RWPE1 (cell line): Measurements from ENCODE around the gene GAD1.

Experiments
- CTCF ChIA-PET: fragments of 350-600 bp; sonication (Branson Sonifier 250); formaldehyde crosslinking; extraction: SDS; loops from one replicate; lab custom pipeline; 2021; lab: Yijun Ruan, JAX
- POLR2A ChIA-PET: fragments of 400-600 bp; formaldehyde crosslinking; extraction: SDS; loops from one replicate; lab custom pipeline; 2020; ENCODE audit warnings: antibody characterized with exemption; ENCODE audit not compliant: low non-redundant PET; lab: Yijun Ruan, JAX
- DNase-seq: peaks from one replicate; pipeline ENCODE4 v3.0.0; 2012; ENCODE audit warnings: low spot score
- H3K27ac ChIP-seq: fragments of 450-650 bp; 2 replicates; pipeline ENCODE4 v1.5.1; 2017
- TF ChIP-seq, protein P1 (sequence below): fragments of 450-650 bp; conservative IDR thresholded peaks from 2 replicates; pipeline ENCODE4 v1.5.1; 2017; ENCODE audit warnings: low read depth, mild to moderate bottlenecking

GAD1 gene

DNA sequence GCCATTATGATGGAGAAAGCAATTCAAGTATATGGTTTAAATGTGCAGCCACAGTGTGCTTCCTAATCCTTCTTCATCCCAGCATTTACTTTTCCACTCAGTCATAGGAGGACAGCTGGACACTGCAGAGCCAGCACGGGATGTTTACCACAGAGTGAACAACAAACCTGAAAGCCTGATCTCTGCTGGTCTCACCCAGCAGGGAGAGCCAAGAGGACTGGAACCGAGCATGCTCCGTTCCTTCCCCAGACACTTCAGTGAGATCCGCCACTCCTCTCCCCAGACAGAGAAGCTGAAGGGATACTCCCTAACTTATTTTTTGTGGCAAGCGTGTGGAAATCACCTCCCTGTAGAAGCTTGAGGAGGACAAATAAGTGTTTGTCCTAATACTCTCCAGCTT is 89.2 kb downstream of the GAD1 start:
- TF ChIP-seq, protein P1, sequence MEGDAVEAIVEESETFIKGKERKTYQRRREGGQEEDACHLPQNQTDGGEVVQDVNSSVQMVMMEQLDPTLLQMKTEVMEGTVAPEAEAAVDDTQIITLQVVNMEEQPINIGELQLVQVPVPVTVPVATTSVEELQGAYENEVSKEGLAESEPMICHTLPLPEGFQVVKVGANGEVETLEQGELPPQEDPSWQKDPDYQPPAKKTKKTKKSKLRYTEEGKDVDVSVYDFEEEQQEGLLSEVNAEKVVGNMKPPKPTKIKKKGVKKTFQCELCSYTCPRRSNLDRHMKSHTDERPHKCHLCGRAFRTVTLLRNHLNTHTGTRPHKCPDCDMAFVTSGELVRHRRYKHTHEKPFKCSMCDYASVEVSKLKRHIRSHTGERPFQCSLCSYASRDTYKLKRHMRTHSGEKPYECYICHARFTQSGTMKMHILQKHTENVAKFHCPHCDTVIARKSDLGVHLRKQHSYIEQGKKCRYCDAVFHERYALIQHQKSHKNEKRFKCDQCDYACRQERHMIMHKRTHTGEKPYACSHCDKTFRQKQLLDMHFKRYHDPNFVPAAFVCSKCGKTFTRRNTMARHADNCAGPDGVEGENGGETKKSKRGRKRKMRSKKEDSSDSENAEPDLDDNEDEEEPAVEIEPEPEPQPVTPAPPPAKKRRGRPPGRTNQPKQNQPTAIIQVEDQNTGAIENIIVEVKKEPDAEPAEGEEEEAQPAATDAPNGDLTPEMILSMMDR = no peak
- ChIA-PET CTCF (interaction anchor here (0.5 kb wide), 1 partner anchor 34 kb away, joined by 3 read pairs; no protein-coding TSS in a partner anchor), POLR2A (no interaction called here)
- DNase-seq = no peak
- H3K27ac ChIP-seq = no peak overlapping the region
